ENCODE measurements around the gene MSH5. TPM values are rescaled to one million over a fixed set of nuclear protein-coding genes. Genes with fewer than 3 reads are reported as not detected.
"Not testable (repeated sequence)": the region's sequence is repeated elsewhere in the genome, so short reads cannot be mapped to it uniquely, and the experiment has no call there.

The MSH5 gene
- total RNA-seq, 4 donors from 2014 or later, result 16.7 to 41.5 (median 22.1) TPM; not detected in 1

DNA sequence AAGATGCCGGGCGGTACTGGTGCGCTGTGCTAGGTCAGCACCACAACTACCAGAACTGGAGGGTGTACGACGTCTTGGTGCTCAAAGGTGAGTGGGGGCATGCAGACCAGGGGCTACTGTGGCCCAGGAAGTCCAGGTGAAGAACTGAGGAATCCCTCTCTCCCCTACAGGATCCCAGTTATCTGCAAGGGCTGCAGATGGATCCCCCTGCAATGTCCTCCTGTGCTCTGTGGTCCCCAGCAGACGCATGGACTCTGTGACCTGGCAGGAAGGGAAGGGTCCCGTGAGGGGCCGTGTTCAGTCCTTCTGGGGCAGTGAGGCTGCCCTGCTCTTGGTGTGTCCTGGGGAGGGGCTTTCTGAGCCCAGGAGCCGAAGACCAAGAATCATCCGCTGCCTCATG, 32.1 kb upstream of the MSH5 start:
- Histone ChIP-seq H3K4me3 (no peak overlapping the region), H3K9me3 (no peaks in the 10 kb centered on the region), H3K27me3 (no peaks in the 10 kb centered on the region), H3K4me1 (no peaks in the 10 kb centered on the region), H3K36me3 (no peaks in the 10 kb centered on the region), H3K27ac (no peak overlapping the region)
- DNase-seq, result no peak
- intact Hi-C loops (cut with DNase I; ENCODE audit: low total_unique reads), result no loop called here
- TF ChIP-seq POLR2A (IDR thresholded peaks at IDR 0.05), result no peak
- TF ChIP-seq, protein P1, sequence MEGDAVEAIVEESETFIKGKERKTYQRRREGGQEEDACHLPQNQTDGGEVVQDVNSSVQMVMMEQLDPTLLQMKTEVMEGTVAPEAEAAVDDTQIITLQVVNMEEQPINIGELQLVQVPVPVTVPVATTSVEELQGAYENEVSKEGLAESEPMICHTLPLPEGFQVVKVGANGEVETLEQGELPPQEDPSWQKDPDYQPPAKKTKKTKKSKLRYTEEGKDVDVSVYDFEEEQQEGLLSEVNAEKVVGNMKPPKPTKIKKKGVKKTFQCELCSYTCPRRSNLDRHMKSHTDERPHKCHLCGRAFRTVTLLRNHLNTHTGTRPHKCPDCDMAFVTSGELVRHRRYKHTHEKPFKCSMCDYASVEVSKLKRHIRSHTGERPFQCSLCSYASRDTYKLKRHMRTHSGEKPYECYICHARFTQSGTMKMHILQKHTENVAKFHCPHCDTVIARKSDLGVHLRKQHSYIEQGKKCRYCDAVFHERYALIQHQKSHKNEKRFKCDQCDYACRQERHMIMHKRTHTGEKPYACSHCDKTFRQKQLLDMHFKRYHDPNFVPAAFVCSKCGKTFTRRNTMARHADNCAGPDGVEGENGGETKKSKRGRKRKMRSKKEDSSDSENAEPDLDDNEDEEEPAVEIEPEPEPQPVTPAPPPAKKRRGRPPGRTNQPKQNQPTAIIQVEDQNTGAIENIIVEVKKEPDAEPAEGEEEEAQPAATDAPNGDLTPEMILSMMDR (IDR thresholded peaks at IDR 0.05), result no peak

DNA sequence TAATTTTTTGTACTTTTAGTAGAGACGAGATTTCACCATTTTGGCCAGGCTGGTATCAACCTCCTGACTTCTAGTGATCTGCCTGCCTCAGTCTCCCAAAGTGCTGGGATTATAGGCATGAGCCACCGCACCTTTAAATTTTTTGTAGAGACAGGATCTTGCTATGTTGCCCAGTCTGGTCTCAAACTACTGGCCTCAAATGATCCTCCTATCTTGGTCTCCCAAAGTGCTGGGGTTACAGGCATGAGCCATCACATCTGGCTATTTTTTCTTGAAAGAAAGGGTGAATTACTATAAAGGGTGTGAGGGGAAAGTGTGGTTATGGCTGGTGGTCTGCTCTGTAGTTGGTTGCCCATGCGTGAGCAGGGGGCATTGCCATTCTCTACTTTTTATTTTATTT, 31.6 kb upstream of the MSH5 start:
- no peak for DNase-seq
- no peak overlapping the region for H3K27ac ChIP-seq
- H3K4me3 ChIP-seq, result no peak overlapping the region
- H3K36me3 ChIP-seq, result no peaks in the 10 kb centered on the region
- intact Hi-C loops (cut with DNase I; ENCODE audit: low total_unique reads), result no loop called here
- no peaks in the 10 kb centered on the region for H3K27me3 ChIP-seq
- no peak for TF ChIP-seq POLR2A (IDR thresholded peaks at IDR 0.05)
- TF ChIP-seq, protein P1 (IDR thresholded peaks at IDR 0.05), result no peak
- H3K4me1 ChIP-seq, result no peaks in the 10 kb centered on the region
- H3K9me3 ChIP-seq, result no peaks in the 10 kb centered on the region

DNA sequence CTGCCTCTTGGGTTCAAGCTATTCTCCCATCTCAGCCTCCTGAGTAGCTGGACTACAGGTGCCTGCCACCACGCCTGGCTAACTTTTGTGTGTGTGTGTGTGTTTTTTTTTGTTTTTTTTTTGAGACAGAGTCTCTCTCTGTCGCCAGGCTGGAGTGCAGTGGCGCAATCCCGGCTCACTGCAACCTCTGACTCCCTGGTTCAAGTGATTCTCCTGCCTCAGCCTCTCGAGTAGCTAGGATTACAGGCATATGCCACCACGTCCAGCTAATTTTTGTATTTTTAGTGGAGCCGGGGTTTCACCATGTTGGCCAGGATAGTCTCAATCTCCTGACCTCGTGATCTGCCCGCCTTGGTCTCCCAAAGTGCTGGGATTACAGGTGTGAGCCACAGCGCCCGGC, 30.6 kb upstream of the MSH5 start:
- DNase-seq; intact Hi-C loops (cut with DNase I; ENCODE audit: low total_unique reads); H3K27me3 ChIP-seq; H3K4me1 ChIP-seq; H3K9me3 ChIP-seq; H3K36me3 ChIP-seq; H3K4me3 ChIP-seq; H3K27ac ChIP-seq: not testable (repeated sequence)

DNA sequence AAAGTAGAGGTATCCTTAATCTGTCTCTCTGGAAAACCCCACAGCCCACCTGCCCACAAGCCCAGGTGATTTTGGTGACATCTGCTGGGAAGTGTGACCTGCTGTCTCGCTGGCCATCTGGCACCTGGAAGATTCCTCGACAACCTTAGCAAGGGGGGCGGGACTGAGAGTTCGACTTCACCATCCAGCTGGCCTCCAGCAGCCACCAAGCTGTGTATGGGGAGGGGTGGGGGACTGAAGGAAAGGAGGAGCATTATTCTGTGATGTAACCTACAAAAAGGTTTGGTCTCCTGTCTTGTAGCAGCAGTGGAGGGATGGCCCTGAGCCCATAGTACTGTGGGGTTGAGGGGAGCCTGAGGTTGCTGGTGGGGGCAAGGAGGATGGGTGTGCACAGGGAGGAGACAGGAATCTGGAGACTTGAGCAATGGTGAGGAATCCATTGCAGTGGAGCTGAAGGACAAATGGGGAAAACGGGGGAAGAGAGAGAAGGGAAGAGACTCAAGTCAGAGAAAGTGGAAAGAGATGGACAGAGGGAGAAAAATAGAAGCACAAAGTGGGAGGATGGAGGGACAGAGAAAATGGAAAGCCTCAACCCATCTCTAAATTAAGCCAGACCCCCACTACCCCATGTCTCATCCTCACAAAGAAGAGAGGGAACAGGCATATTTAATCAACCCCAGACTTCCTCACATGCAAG, 29.1 kb upstream of the MSH5 start:
- intact Hi-C loops (cut with DNase I; ENCODE audit: low total_unique reads), result no loop called here
- no peak overlapping the region for H3K4me3 ChIP-seq
- H3K4me1 ChIP-seq, result no peaks in the 10 kb centered on the region
- no peaks in the 10 kb centered on the region for H3K9me3 ChIP-seq
- H3K27me3 ChIP-seq, result no peaks in the 10 kb centered on the region
- H3K36me3 ChIP-seq, result no peaks in the 10 kb centered on the region
- no peak for DNase-seq
- TF ChIP-seq, protein P1 (IDR thresholded peaks at IDR 0.05), result no peak
- no peak for TF ChIP-seq POLR2A (IDR thresholded peaks at IDR 0.05)
- H3K27ac ChIP-seq, result no peak overlapping the region

DNA sequence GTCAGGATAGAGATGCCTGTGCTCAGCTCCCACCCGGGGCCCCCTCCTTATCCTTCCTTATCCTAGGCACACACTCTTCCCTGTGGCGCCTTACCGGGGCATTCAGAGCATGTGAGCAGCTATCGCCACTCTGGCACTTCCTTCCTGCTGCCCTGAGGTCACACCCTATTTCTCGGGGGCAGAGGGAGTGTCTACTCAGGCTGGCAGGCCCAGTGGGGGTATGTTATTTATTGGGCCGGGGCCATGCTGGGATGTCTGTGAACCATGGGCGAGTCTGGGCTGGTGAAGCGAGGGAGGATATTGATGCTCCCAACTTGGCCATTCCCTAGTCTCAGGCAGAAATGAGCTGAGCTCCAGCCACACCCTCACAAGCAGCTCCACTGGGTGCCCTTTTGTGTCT, 28.6 kb upstream of the MSH5 start:
- TF ChIP-seq, protein P1 (IDR thresholded peaks at IDR 0.05), result no peak
- TF ChIP-seq POLR2A (IDR thresholded peaks at IDR 0.05), result no peak
- intact Hi-C loops (cut with DNase I; ENCODE audit: low total_unique reads), result no loop called here
- DNase-seq, result no peak
- Histone ChIP-seq H3K36me3 (no peaks in the 10 kb centered on the region), H3K4me3 (no peak overlapping the region), H3K27ac (no peak overlapping the region), H3K4me1 (no peaks in the 10 kb centered on the region), H3K9me3 (no peaks in the 10 kb centered on the region), H3K27me3 (no peaks in the 10 kb centered on the region)

DNA sequence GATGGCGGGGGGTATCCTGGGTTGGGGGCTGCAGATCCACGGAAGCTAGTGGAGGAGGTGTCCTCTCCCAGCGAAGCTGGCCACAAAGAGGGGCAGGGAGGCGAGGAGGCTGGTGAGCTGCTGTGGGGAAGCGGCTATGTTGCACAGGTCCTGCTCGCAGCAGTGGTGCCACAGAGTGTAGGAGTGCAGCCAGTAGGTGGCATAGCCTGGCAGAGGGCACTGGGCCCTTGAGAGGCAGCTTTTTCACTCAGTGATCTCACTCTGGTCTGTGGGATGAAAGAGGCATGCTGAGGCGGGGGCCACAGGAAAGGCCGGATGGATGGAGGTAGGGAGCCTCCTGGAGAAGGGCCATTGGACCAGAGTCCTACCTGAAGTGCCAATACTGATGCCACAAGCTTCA, 27.5 kb upstream of the MSH5 start:
- Histone ChIP-seq H3K9me3 (no peaks in the 10 kb centered on the region), H3K4me3 (no peak overlapping the region), H3K27me3 (no peaks in the 10 kb centered on the region), H3K27ac (no peak overlapping the region), H3K36me3 (no peaks in the 10 kb centered on the region), H3K4me1 (no peaks in the 10 kb centered on the region)
- DNase-seq, result no peak
- TF ChIP-seq, protein P1 (IDR thresholded peaks at IDR 0.05), result no peak
- no peak for TF ChIP-seq POLR2A (IDR thresholded peaks at IDR 0.05)
- intact Hi-C loops (cut with DNase I; ENCODE audit: low total_unique reads), result no loop called here
